OCI-LY3 (cell line): ENCODE data around the gene C3orf52.

Source experiments
- H2AFZ ChIP-seq: fragments of 200-600, 300-600 bp; shearing (Covaris generic); 2 replicates; pipeline ENCODE4 v1.6.0; 2014; ENCODE audit warnings: antibody characterized with exemption, low read depth, low read length
- H3K27ac ChIP-seq: fragments of 200-600, 300-600 bp; sonication (generic); 2 replicates; pipeline ENCODE4 v1.5.1; 2014; ENCODE audit warnings: mild to moderate bottlenecking, low read length, moderate library complexity, mixed read lengths
- H3K27me3 ChIP-seq: fragments of 200-600, 300-600 bp; sonication (generic); 2 replicates; pipeline ENCODE4 v1.6.1; 2014; ENCODE audit warnings: low read depth, low read length, mixed read lengths
- H3K36me3 ChIP-seq: fragments of 200-600, 300-600 bp; sonication (generic); replicated peaks from 2 replicates; pipeline ENCODE3; 2014; ENCODE audit warnings: low read depth, low read length, mixed read lengths
- H3K4me1 ChIP-seq: fragments of 300-600, 200-600 bp; sonication (generic); 2 replicates; pipeline ENCODE4 v1.6.1; 2014; ENCODE audit warnings: low read length, mixed read lengths
- H3K4me2 ChIP-seq: fragments of 200-600, 300-600 bp; sonication (generic); 2 replicates; pipeline ENCODE4 v1.6.1; 2014; ENCODE audit warnings: low read length, mixed read lengths
- H3K4me3 ChIP-seq: fragments of 300-600, 200-600 bp; sonication (generic); 2 replicates; pipeline ENCODE4 v1.5.1; 2014; ENCODE audit warnings: antibody characterized with exemption, mild to moderate bottlenecking, low read length, moderate library complexity
- H3K79me2 ChIP-seq: fragments of 300-600, 200-600 bp; shearing (Covaris generic); 2 replicates; pipeline ENCODE4 v1.6.1; 2014; ENCODE audit warnings: mild to moderate bottlenecking, low read length, mixed read lengths
- H3K9ac ChIP-seq: fragments of 300-600, 200-600 bp; shearing (Covaris generic); 2 replicates; pipeline ENCODE4 v1.6.0; 2014; ENCODE audit warnings: mild to moderate bottlenecking, low read length, moderate library complexity
- H3K9me3 ChIP-seq: fragments of 200-600, 300-600 bp; shearing (Covaris generic); 2 replicates; pipeline ENCODE4 v1.6.1; 2014; ENCODE audit warnings: low read length, mixed read lengths; ENCODE audit not compliant: insufficient read depth
- H4K20me1 ChIP-seq: fragments of 200-600, 300-600 bp; sonication (generic); 2 replicates; pipeline ENCODE4 v1.6.1; 2016; ENCODE audit warnings: low read length, mixed read lengths; ENCODE audit not compliant: insufficient read depth
- CTCF ChIP-seq: fragments of 200-600, 300-600 bp; sonication (generic); IDR thresholded peaks from 2 replicates; pipeline ENCODE4 v1.5.1; 2014; ENCODE audit warnings: antibody characterized with exemption, low read length, low read depth
- EZH2phosphoT487 ChIP-seq: fragments of 200-600 bp; shearing (Covaris generic); IDR thresholded peaks from 2 replicates; pipeline ENCODE4 v1.6.1; 2018; ENCODE audit warnings: antibody characterized with exemption, mixed run types, low read depth

The C3orf52 gene

GRCh38 chr3:112119962-112120836 lies 34.0 kb downstream of the C3orf52 start:
- no peak overlapping the region for H3K4me2 ChIP-seq
- no peak overlapping the region for H3K27ac ChIP-seq
- TF ChIP-seq EZH2phosphoT487 (no peak), CTCF (no peak)
- H3K36me3 ChIP-seq, result peaks cover 3% of the 10 kb centered on the region
- H3K4me1 ChIP-seq, result peaks cover 68% of the 10 kb centered on the region
- no peaks in the 10 kb centered on the region for H3K27me3 ChIP-seq
- H3K4me3 ChIP-seq, result no peak overlapping the region
- no peak overlapping the region for H2AFZ ChIP-seq
- no peak overlapping the region for H3K9ac ChIP-seq
- no peaks in the 10 kb centered on the region for H3K9me3 ChIP-seq
- no peaks in the 10 kb centered on the region for H3K79me2 ChIP-seq
- no peaks in the 10 kb centered on the region for H4K20me1 ChIP-seq

GRCh38 chr3:112121577-112122547 lies 35.7 kb downstream of the C3orf52 start:
- Histone ChIP-seq H3K9ac (no peak overlapping the region), H3K27ac (no peak overlapping the region), H2AFZ (no peak overlapping the region), H3K27me3 (no peaks in the 10 kb centered on the region), H4K20me1 (no peaks in the 10 kb centered on the region), H3K79me2 (no peaks in the 10 kb centered on the region), H3K36me3 (peaks cover 3% of the 10 kb centered on the region), H3K4me2 (peak overlapping the region; percentile 4; the same call in 1 of the 2 replicates), H3K4me1 (peaks cover 51% of the 10 kb centered on the region), H3K9me3 (no peaks in the 10 kb centered on the region), H3K4me3 (no peak overlapping the region)
- TF ChIP-seq CTCF (no peak), EZH2phosphoT487 (no peak)

GRCh38 chr3:112122870-112123269 lies 36.7 kb downstream of the C3orf52 start:
- H3K9ac ChIP-seq, result no peak overlapping the region

More at GRCh38 chr3:112122870-112123269, 36.7 kb downstream of the C3orf52 start:
- H3K4me3 ChIP-seq, result no peak overlapping the region
- no peaks in the 10 kb centered on the region for H3K79me2 ChIP-seq
- peaks cover 50% of the 10 kb centered on the region for H3K4me1 ChIP-seq
- peaks cover 3% of the 10 kb centered on the region for H3K36me3 ChIP-seq
- H2AFZ ChIP-seq, result no peak overlapping the region
- TF ChIP-seq CTCF (no peak), EZH2phosphoT487 (no peak)
- no peaks in the 10 kb centered on the region for H3K27me3 ChIP-seq
- no peak overlapping the region for H3K27ac ChIP-seq
- no peaks in the 10 kb centered on the region for H4K20me1 ChIP-seq
- H3K9me3 ChIP-seq, result no peaks in the 10 kb centered on the region
- H3K4me2 ChIP-seq, result no peak overlapping the region
